ENCODE results near the gene SLC2A9. TPM values are rescaled to one million over a fixed set of nuclear protein-coding genes. Genes with fewer than 3 reads are reported as not detected.

The SLC2A9 gene
- total and polyA plus RNA-seq, 2 donors (not counting 3 experiments of a cell fraction or from before 2014, with no cell fraction given): 1.6 to 1.8 TPM

GRCh38 chr4:9929111-9929510 lies 92.2 kb downstream of the SLC2A9 start:
- TF ChIP-seq MAX (IDR thresholded peaks at IDR 0.05; ENCODE audit: insufficient read depth, insufficient read length): no peak
- no peak for TF ChIP-seq JUN (IDR thresholded peaks at IDR 0.05; ENCODE audit: borderline replicate concordance, insufficient read depth, insufficient read length, low read depth)
- TF ChIP-seq POLR2A (IDR thresholded peaks at IDR 0.05; ENCODE audit: low read depth, low read length): no peak
- TF ChIP-seq GATA2 (IDR thresholded peaks at IDR 0.05; ENCODE audit: insufficient read depth, insufficient read length, low read depth, low read length): no peak
- TF ChIP-seq CTCF (IDR thresholded peaks at IDR 0.05; ENCODE audit: extremely low read depth in 1 of 2, insufficient read depth in 1 of 2, low read depth in 1 of 2, low read length in 2 of 2): no peak
- no peak for TF ChIP-seq POLR2AphosphoS5 (IDR thresholded peaks at IDR 0.05; ENCODE audit: insufficient read depth, low read depth, low read length)
- no peak for TF ChIP-seq MYC (IDR thresholded peaks at IDR 0.05; ENCODE audit: low read depth, low read length)
- TF ChIP-seq FOS (IDR thresholded peaks at IDR 0.05; ENCODE audit: borderline replicate concordance, insufficient read depth, low read length): no peak
- TF ChIP-seq EZH2 (IDR thresholded peaks at IDR 0.05; ENCODE audit: borderline replicate concordance, low read depth, low read length, severe bottlenecking): no peak
- no peaks in the 10 kb centered on the region for H3K4me1 ChIP-seq (ENCODE audit: control insufficient read depth, extremely low read depth, insufficient read depth, low read length)
- H3K27me3 ChIP-seq (ENCODE audit: control insufficient read depth in 2 of 2, insufficient read depth in 2 of 2, low read length in 2 of 2): no peaks in the 10 kb centered on the region
- ChIA-PET CTCF (no interaction called here), POLR2A (no interaction called here)
- no TSS peak for BruUV-seq (replicated peaks)
- H4K20me1 ChIP-seq (replicated peaks; ENCODE audit: control insufficient read depth, extremely low read depth, insufficient read depth, low read length): no peaks in the 10 kb centered on the region
- H3K4me3 ChIP-seq (replicated peaks in 1 of 3; ENCODE audit: insufficient read depth in 1 of 3, low read depth in 1 of 3, low read length in 3 of 3): no peak overlapping the region
- FAIRE-seq (no peak), DNase-seq (ENCODE audit: low read depth, low spot score) (no peak)
- H3K9me1 ChIP-seq (replicated peaks; ENCODE audit: control insufficient read depth, extremely low read depth, insufficient read depth, low read length): no peaks in the 10 kb centered on the region
- dilution Hi-C loops (cut with MboI; ENCODE audit: extremely low pct_ligation_motif_present, low sequenced_read_pairs): no loop called here
- H3K4me2 ChIP-seq (ENCODE audit: insufficient read depth, low read length): no peak overlapping the region
- H3K9me3 ChIP-seq (replicated peaks; ENCODE audit: control insufficient read depth, insufficient read depth, low read length): no peaks in the 10 kb centered on the region
- H3K36me3 ChIP-seq (ENCODE audit: control insufficient read depth in 2 of 2, extremely low read depth in 1 of 2, insufficient read depth in 2 of 2, low read length in 2 of 2): no peaks in the 10 kb centered on the region
- no peak overlapping the region for H3K27ac ChIP-seq (ENCODE audit: insufficient read depth, low read depth, low read length)
- no peak overlapping the region for H2AFZ ChIP-seq (ENCODE audit: low read depth, low read length)
- no peak overlapping the region for H3K9ac ChIP-seq (replicated peaks; ENCODE audit: extremely low read depth, insufficient read depth, low read length)
- intact Hi-C loops (cut with micrococcal nuclease): no loop called here
- no peaks in the 10 kb centered on the region for H3K79me2 ChIP-seq (ENCODE audit: control insufficient read depth, insufficient read depth, low read length)
